ENCODE results near the gene SMCO4. TPM values are rescaled to one million over a fixed set of nuclear protein-coding genes. Genes with fewer than 3 reads are reported as not detected.
"Not testable (repeated sequence)": the region's sequence is repeated elsewhere in the genome, so short reads cannot be mapped to it uniquely, and the experiment has no call there.

Gene SMCO4
- total RNA-seq, 1 donor from 2014 or later: 73.5 TPM

GRCh38 chr11:93468290-93468689 is 74.9 kb downstream of the SMCO4 start:
- no peak overlapping the region for H3K27ac ChIP-seq
- DNase-seq: no peak
- H3K36me3 ChIP-seq: no peaks in the 10 kb centered on the region
- ATAC-seq: no peak
- H3K4me1 ChIP-seq: no peaks in the 10 kb centered on the region
- no peak for TF ChIP-seq CTCF (IDR thresholded peaks at IDR 0.05)
- H3K27me3 ChIP-seq (ENCODE audit: low read depth): no peaks in the 10 kb centered on the region
- no peak overlapping the region for H3K4me3 ChIP-seq
- H3K9me3 ChIP-seq: no peaks in the 10 kb centered on the region
- intact Hi-C loops (cut with DNase I): no loop called here

- no peak for DNase-seq
- H3K9me3 ChIP-seq: no peaks in the 10 kb centered on the region
- intact Hi-C loops (cut with DNase I): no loop called here
- ATAC-seq: no peak
- no peak overlapping the region for H3K4me3 ChIP-seq
- no peaks in the 10 kb centered on the region for H3K4me1 ChIP-seq
- H3K27me3 ChIP-seq (ENCODE audit: low read depth): no peaks in the 10 kb centered on the region
- TF ChIP-seq CTCF (IDR thresholded peaks at IDR 0.05): no peak
- no peaks in the 10 kb centered on the region for H3K36me3 ChIP-seq
- no peak overlapping the region for H3K27ac ChIP-seq
These were observed 76.1 kb downstream of the SMCO4 start for GRCh38 chr11:93467054-93467453.

- Histone ChIP-seq H3K27me3 (ENCODE audit: low read depth) (no peaks in the 10 kb centered on the region), H3K9me3 (no peaks in the 10 kb centered on the region), H3K36me3 (no peaks in the 10 kb centered on the region), H3K27ac (no peak overlapping the region), H3K4me1 (no peaks in the 10 kb centered on the region), H3K4me3 (no peak overlapping the region)
- DNase-seq (no peak), ATAC-seq (no peak)
- TF ChIP-seq CTCF (IDR thresholded peaks at IDR 0.05): no peak
- intact Hi-C loops (cut with DNase I): no loop called here
These were observed 78.2 kb downstream of the SMCO4 start for GRCh38 chr11:93464927-93465540.

GRCh38 chr11:93463666-93464065 is 79.5 kb downstream of the SMCO4 start:
- H3K4me1 ChIP-seq; H3K9me3 ChIP-seq; H3K4me3 ChIP-seq; H3K36me3 ChIP-seq; H3K27me3 ChIP-seq (ENCODE audit: low read depth); DNase-seq; H3K27ac ChIP-seq; intact Hi-C loops (cut with DNase I); ATAC-seq: not testable (repeated sequence)

- Histone ChIP-seq H3K27ac (no peak overlapping the region), H3K9me3 (no peaks in the 10 kb centered on the region), H3K4me3 (no peak overlapping the region), H3K27me3 (ENCODE audit: low read depth) (no peaks in the 10 kb centered on the region), H3K36me3 (no peaks in the 10 kb centered on the region), H3K4me1 (no peaks in the 10 kb centered on the region)
- intact Hi-C loops (cut with DNase I): no loop called here
- DNase-seq (no peak), ATAC-seq (no peak)
- TF ChIP-seq CTCF (IDR thresholded peaks at IDR 0.05): no peak
These were observed 84.9 kb downstream of the SMCO4 start for GRCh38 chr11:93458286-93458685.

GRCh38 chr11:93444617-93445073 is 98.5 kb downstream of the SMCO4 start:
- ATAC-seq: no peak
- TF ChIP-seq CTCF (IDR thresholded peaks at IDR 0.05): no peak
- H3K27ac ChIP-seq: no peak overlapping the region
- no peaks in the 10 kb centered on the region for H3K4me1 ChIP-seq
- no peak for DNase-seq
- no peak overlapping the region for H3K4me3 ChIP-seq
- H3K27me3 ChIP-seq (ENCODE audit: low read depth): no peaks in the 10 kb centered on the region
- intact Hi-C loops (cut with DNase I): no loop called here
- H3K36me3 ChIP-seq: no peaks in the 10 kb centered on the region
- no peaks in the 10 kb centered on the region for H3K9me3 ChIP-seq

GRCh38 chr11:93443232-93443631 is 100.0 kb downstream of the SMCO4 start:
- H3K9me3 ChIP-seq; ATAC-seq; H3K27ac ChIP-seq; H3K36me3 ChIP-seq; H3K4me1 ChIP-seq; H3K27me3 ChIP-seq (ENCODE audit: low read depth); DNase-seq; intact Hi-C loops (cut with DNase I); H3K4me3 ChIP-seq: not testable (repeated sequence)

Data from lower lobe of right lung (tissue), 2 donors.